HCT116 (cell line): Measurements from ENCODE around the gene POLA2.
"Not testable (repeated sequence)": the region's sequence is repeated elsewhere in the genome, so short reads cannot be mapped to it uniquely, and the experiment has no call there.

Source experiments
- ELF1 ChIP-seq: IDR thresholded peaks from 2 replicates; pipeline ENCODE4 v1.6.1; 2012; ENCODE audit warnings: low read depth, borderline replicate concordance
- EZH2 ChIP-seq: fragments of 200-600 bp; sonication (generic); IDR thresholded peaks from 2 replicates; pipeline ENCODE4 v1.6.1; 2017; ENCODE audit warnings: antibody characterized with exemption, mixed run types
- EZH2phosphoT487 ChIP-seq: fragments of 200-600 bp; IDR thresholded peaks from 2 replicates; pipeline ENCODE4 v1.6.1; 2018; ENCODE audit warnings: antibody characterized with exemption, borderline replicate concordance
- JUND ChIP-seq: IDR thresholded peaks from 2 replicates; pipeline ENCODE4 v1.6.1; 2012
- POLR2A ChIP-seq: IDR thresholded peaks from 2 replicates; pipeline ENCODE4 v1.7.0; 2011; ENCODE audit warnings: borderline replicate concordance; ENCODE audit not compliant: insufficient read depth, insufficient read length; ENCODE audit errors: extremely low read depth
- POLR2AphosphoS5 ChIP-seq: IDR thresholded peaks from 2 replicates; pipeline ENCODE4 v1.6.1; 2011; ENCODE audit warnings: mild to moderate bottlenecking, low read depth, low read length, moderate library complexity
- RAD21 ChIP-seq: IDR thresholded peaks from 2 replicates; pipeline ENCODE4 v1.6.1; 2012; ENCODE audit warnings: low read depth, mild to moderate bottlenecking
- SRF ChIP-seq: IDR thresholded peaks from 2 replicates; pipeline ENCODE4 v1.6.1; 2012; ENCODE audit warnings: low read depth
- ZNF274 ChIP-seq: fragments of 200-500 bp; sonication (Bioruptor generic); IDR thresholded peaks from 2 replicates; pipeline ENCODE4 v1.6.1; 2014; ENCODE audit warnings: mild to moderate bottlenecking, low read depth, low read length, inconsistent platforms
- TF ChIP-seq, protein P1 (sequence below), 3 experiments: fragments of 200-600 bp in 1 of 3; sonication (generic) in 1 of 3; IDR thresholded peaks in 2 of 3; conservative IDR thresholded peaks in 1 of 3; 2 replicates each; pipeline ENCODE4 v1.5.1; 2012 to 2017; ENCODE audit warnings: low read depth in 2 of 3, low read length in 2 of 3, antibody characterized with exemption in 1 of 3, borderline replicate concordance in 1 of 3, control low read depth in 1 of 3, mild to moderate bottlenecking in 1 of 3, mixed read lengths in 1 of 3, mixed run types in 1 of 3, moderate library complexity in 1 of 3; ENCODE audit not compliant: insufficient read depth in 1 of 3
- TF ChIP-seq, protein P2 (sequence below): IDR thresholded peaks from 2 replicates; pipeline ENCODE4 v1.6.1; 2012

DNA sequence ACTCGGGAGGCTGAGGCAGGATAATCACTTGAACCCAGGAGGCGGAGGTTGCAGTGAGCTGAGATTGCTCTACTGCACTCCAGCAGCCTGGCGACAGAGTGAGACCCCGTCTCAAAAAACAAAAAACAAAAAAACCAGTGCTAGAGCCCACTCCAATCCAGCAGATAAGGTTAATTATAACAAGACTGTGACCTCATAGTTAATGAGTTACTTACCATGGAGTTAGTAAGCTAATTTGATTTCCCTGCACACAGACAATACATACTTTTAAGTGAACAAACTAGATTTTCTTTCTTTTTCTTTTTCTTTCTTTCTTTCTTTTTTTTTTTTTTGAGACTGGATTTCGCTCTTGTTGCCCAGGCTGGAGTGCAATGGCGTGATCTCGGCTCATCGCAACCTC, 16.7 kb upstream of the POLA2 start:
- not testable (repeated sequence) for TF ChIP-seq EZH2phosphoT487, POLR2A, SRF, EZH2, POLR2AphosphoS5, ELF1, JUND, ZNF274, RAD21
- TF ChIP-seq, protein P1, sequence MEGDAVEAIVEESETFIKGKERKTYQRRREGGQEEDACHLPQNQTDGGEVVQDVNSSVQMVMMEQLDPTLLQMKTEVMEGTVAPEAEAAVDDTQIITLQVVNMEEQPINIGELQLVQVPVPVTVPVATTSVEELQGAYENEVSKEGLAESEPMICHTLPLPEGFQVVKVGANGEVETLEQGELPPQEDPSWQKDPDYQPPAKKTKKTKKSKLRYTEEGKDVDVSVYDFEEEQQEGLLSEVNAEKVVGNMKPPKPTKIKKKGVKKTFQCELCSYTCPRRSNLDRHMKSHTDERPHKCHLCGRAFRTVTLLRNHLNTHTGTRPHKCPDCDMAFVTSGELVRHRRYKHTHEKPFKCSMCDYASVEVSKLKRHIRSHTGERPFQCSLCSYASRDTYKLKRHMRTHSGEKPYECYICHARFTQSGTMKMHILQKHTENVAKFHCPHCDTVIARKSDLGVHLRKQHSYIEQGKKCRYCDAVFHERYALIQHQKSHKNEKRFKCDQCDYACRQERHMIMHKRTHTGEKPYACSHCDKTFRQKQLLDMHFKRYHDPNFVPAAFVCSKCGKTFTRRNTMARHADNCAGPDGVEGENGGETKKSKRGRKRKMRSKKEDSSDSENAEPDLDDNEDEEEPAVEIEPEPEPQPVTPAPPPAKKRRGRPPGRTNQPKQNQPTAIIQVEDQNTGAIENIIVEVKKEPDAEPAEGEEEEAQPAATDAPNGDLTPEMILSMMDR (IDR thresholded peaks at IDR 0.05 in 2 of 3, conservative IDR thresholded peaks at IDR 0.05 in 1 of 3; ENCODE audit: borderline replicate concordance in 1 of 3, insufficient read depth in 1 of 3, low read depth in 2 of 3, low read length in 2 of 3) = not testable (repeated sequence)
- TF ChIP-seq, protein P2, sequence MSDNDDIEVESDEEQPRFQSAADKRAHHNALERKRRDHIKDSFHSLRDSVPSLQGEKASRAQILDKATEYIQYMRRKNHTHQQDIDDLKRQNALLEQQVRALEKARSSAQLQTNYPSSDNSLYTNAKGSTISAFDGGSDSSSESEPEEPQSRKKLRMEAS = not testable (repeated sequence)
